Caco-2 (cell line): Measurements from ENCODE around the gene TXLNB. TPM values are rescaled to one million over a fixed set of nuclear protein-coding genes. Genes with fewer than 3 reads are reported as not detected.
A peak's percentile ranks its signal among the peaks of the same experiment; 100 is the strongest.

Experiments
- BruUV-seq: library from RNA; stranded (reverse); fragments of 400-500 nt; replicated peaks from 2 replicates; lab custom pipeline; 2021; lab: Mats Ljungman, UMichigan
- CTCF ChIA-PET: fragments of 300-600 bp; sonication (Branson Sonifier 250); formaldehyde crosslinking; loops from one replicate; lab custom pipeline; 2022; ENCODE audit warnings: antibody characterized with exemption; lab: Charles Lee
- POLR2A ChIA-PET: fragments of 300-600 bp; sonication (Branson Sonifier 250); formaldehyde crosslinking; loops from one replicate; lab custom pipeline; 2022; ENCODE audit warnings: antibody characterized with exemption; lab: Charles Lee
- DNase-seq, 2 experiments: peaks; one replicate each; pipeline versions ENCODE4 v3.0.0 to v3.0.0-alpha.2; 2020 to 2022
- H3K27me3 ChIP-seq: replicated peaks from 2 replicates; pipeline ENCODE4 v1.6.0; 2011; ENCODE audit warnings: low read length; ENCODE audit not compliant: control insufficient read depth, insufficient read depth
- H3K36me3 ChIP-seq: 2 replicates; pipeline ENCODE4 v1.5.1; 2011; ENCODE audit warnings: low read length; ENCODE audit not compliant: control insufficient read depth, insufficient read depth
- H3K4me1 ChIP-seq: fragments of 250-450 bp; sonication (Bioruptor Pico); 2 replicates; pipeline ENCODE4 v1.5.1; 2020; ENCODE audit warnings: mild to moderate bottlenecking
- H3K4me3 ChIP-seq: 2 replicates; pipeline ENCODE4 v1.5.1; 2011; ENCODE audit warnings: low read depth, mild to moderate bottlenecking, control low read depth, low read length
- H3K9me3 ChIP-seq: fragments of 250-450 bp; sonication (Bioruptor Pico); 2 replicates; pipeline ENCODE4 v1.5.1; 2020; ENCODE audit warnings: mild to moderate bottlenecking, moderate library complexity
- H3K27ac Mint-ChIP-seq: one replicate; pipeline ENCODE4 v1.8.0; 2022; ENCODE audit warnings: mixed read lengths; ENCODE audit not compliant: unreplicated experiment
- H3K27me3 Mint-ChIP-seq: one replicate; pipeline ENCODE4 v1.8.0; 2022; ENCODE audit warnings: mixed read lengths; ENCODE audit not compliant: insufficient read depth, unreplicated experiment
- H3K36me3 Mint-ChIP-seq: one replicate; pipeline ENCODE4 v1.8.0; 2022; ENCODE audit warnings: mild to moderate bottlenecking, mixed read lengths; ENCODE audit not compliant: insufficient read depth, unreplicated experiment
- H3K4me1 Mint-ChIP-seq: one replicate; pipeline ENCODE4 v1.8.0; 2022; ENCODE audit warnings: low read depth, mixed read lengths; ENCODE audit not compliant: unreplicated experiment
- H3K4me3 Mint-ChIP-seq: one replicate; pipeline ENCODE4 v1.8.0; 2022; ENCODE audit warnings: mild to moderate bottlenecking, moderate library complexity, mixed read lengths; ENCODE audit not compliant: unreplicated experiment
- H3K9me3 Mint-ChIP-seq: one replicate; pipeline ENCODE4 v1.8.0; 2022; ENCODE audit warnings: mixed read lengths; ENCODE audit not compliant: unreplicated experiment
- intact Hi-C: fragments of 100-400 bp; cut with micrococcal nuclease; formaldehyde crosslinking; loops from one replicate; pipeline ENCODE4 v1.10.0; 2022; ENCODE audit not compliant: unreplicated experiment
- total RNA-seq: library from RNA; stranded (reverse); gene quantifications from 2 replicates; pipeline ENCODE4 v1.2.3, GENCODE V29; 2022
- TF ChIP-seq, protein P1 (sequence below), 2 experiments: fragments of 200-600 bp in 1 of 2; IDR thresholded peaks; 1 replicate in 1 of 2; 2 replicates in 1 of 2; pipeline versions ENCODE4 v1.5.1 to v1.8.0; 2011 to 2022; ENCODE audit warnings: antibody characterized with exemption in 1 of 2, control low read depth in 1 of 2, inconsistent platforms in 1 of 2, low read depth in 1 of 2, low read length in 1 of 2, mild to moderate bottlenecking in 1 of 2, moderate library complexity in 1 of 2; ENCODE audit not compliant: insufficient read depth in 1 of 2, severe bottlenecking in 1 of 2, unreplicated experiment in 1 of 2

The TXLNB gene
- total RNA-seq, 1 experiment from 2014 or later, result not detected

DNA sequence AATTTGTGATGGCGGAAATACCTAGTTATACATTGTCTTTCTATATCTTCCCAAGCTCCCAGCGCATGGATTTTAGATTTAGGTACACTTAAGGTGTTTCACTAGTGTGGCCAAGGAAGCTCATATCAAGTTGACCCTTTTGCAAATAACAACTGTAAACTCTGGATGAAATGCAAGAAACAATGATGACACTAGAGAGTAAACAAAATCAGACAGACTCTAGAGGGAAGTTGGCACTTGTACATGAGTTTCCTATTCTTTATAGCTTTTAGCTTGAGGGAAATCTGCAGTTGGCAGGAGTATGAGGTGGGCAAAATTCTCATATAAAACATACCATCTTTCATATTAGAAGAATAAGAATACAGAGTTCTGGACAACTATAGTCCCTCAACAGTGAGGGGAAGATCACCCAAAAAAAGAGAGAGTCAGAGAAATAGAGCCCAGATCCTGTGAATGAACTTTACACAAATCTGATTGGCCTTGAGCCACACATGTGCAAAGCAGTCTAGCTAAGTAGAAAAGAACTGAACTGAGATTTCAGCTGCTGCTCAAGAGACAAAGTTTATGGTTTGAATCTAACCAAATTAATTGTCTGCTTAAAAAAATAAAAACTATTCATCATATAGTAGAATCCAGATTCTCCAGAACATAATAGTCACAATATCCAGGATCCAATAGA lies 26.1 kb downstream of the TXLNB start:
- ChIA-PET POLR2A (no interaction called here), CTCF (no interaction called here)
- intact Hi-C loops, result no loop called here
- no peak overlapping the region for H3K4me3 ChIP-seq
- no peaks in the 10 kb centered on the region for H3K27me3 ChIP-seq
- no peaks in the 10 kb centered on the region for H3K4me1 ChIP-seq
- H3K9me3 ChIP-seq, result no peaks in the 10 kb centered on the region
- Mint-ChIP-seq H3K4me3 (no peak overlapping the region), H3K36me3 (no peaks in the 10 kb centered on the region), H3K4me1 (no peaks in the 10 kb centered on the region), H3K27ac (no peak overlapping the region), H3K27me3 (no peaks in the 10 kb centered on the region), H3K9me3 (no peaks in the 10 kb centered on the region)
- H3K36me3 ChIP-seq, result no peaks in the 10 kb centered on the region
- TF ChIP-seq, protein P1, sequence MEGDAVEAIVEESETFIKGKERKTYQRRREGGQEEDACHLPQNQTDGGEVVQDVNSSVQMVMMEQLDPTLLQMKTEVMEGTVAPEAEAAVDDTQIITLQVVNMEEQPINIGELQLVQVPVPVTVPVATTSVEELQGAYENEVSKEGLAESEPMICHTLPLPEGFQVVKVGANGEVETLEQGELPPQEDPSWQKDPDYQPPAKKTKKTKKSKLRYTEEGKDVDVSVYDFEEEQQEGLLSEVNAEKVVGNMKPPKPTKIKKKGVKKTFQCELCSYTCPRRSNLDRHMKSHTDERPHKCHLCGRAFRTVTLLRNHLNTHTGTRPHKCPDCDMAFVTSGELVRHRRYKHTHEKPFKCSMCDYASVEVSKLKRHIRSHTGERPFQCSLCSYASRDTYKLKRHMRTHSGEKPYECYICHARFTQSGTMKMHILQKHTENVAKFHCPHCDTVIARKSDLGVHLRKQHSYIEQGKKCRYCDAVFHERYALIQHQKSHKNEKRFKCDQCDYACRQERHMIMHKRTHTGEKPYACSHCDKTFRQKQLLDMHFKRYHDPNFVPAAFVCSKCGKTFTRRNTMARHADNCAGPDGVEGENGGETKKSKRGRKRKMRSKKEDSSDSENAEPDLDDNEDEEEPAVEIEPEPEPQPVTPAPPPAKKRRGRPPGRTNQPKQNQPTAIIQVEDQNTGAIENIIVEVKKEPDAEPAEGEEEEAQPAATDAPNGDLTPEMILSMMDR (IDR thresholded peaks at IDR 0.05; ENCODE audit: insufficient read depth in 1 of 2, low read depth in 1 of 2, low read length in 1 of 2, severe bottlenecking in 1 of 2, unreplicated experiment in 1 of 2), result no peak
- BruUV-seq, result no TSS peak
- DNase-seq, result no peak

DNA sequence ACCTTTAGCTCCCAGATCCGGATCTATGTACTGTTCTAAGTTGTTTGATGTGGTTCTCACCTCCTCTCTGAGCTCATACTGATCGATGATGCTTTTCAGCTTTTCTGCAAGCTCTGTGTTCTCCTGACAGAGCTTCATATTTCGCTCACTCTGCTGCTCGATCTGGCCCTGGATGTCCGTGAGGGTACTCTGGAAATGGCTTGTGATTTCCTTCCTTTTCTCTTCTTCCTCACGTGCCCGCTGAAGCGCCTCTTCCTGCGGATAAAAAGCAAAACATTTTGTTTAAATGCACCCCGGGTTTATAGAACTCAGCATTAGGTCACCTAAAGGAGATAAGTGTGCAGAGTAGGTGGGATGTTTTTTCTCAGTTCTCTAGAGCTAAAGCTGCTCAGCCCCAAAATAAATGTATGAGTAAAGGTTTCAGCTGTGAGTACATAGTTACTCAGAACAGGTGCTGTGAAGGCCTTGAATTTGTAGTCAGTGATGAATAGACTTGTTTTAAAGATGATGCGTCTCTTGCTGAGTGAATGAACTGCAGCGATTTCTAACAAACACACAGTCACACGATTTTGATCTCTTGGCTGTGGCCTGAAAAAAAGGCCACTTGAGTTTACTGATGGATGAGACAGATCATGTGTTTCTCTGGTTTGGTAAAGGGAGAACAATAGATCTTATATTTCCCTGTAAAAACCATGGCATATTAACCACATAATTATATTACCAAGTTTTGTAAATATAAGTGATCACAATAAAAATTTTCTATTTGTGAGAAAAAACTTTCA lies 29.1 kb downstream of the TXLNB start:
- no peaks in the 10 kb centered on the region for H3K9me3 ChIP-seq
- H3K4me1 Mint-ChIP-seq, result no peaks in the 10 kb centered on the region
- H3K4me1 ChIP-seq, result no peaks in the 10 kb centered on the region
- intact Hi-C loops, result no loop called here
- no peaks in the 10 kb centered on the region for H3K9me3 Mint-ChIP-seq
- H3K27me3 ChIP-seq, result no peaks in the 10 kb centered on the region
- DNase-seq, result no peak
- no peak overlapping the region for H3K4me3 ChIP-seq
- BruUV-seq, result no TSS peak
- ChIA-PET POLR2A (no interaction called here), CTCF (interaction anchor here (0.7 kb wide), 1 partner anchor 113 kb away, joined by 6 read pairs; no protein-coding TSS in a partner anchor)
- TF ChIP-seq, protein P1 (IDR thresholded peaks at IDR 0.05; ENCODE audit: insufficient read depth in 1 of 2, low read depth in 1 of 2, low read length in 1 of 2, severe bottlenecking in 1 of 2, unreplicated experiment in 1 of 2), result no peak
- H3K36me3 ChIP-seq, result no peaks in the 10 kb centered on the region
- peaks cover 3% of the 10 kb centered on the region for H3K27me3 Mint-ChIP-seq
- H3K27ac Mint-ChIP-seq, result no peak overlapping the region
- H3K4me3 Mint-ChIP-seq, result no peak overlapping the region
- no peaks in the 10 kb centered on the region for H3K36me3 Mint-ChIP-seq

DNA sequence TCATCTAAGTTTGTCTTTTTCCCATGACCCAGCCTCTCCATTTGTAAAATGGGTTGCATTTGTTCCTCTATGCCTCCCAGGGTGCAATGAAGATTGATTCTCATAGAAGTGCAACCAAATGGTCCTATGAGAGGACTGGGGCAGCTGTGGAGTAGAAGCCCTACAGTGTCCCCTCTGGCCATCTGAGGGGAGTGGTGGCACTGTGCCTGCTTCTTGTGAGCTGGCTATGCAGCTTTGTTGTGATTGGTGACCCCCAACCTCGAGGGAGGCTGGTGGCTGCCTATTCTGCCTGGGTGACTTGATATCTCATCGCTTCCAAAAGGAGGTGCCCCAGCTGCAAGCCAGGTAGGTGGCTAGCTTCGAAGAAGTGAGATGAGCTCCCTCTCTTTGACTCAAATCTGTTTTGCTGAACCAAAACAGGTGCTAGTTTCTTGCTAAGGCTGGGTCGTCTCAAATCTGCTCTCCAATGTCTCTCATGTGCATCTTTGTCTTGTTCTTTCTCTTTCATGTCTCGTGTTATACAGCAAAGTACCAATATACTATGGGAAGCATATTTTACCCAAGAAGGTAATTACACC lies 33.9 kb downstream of the TXLNB start:
- no peak overlapping the region for H3K4me3 ChIP-seq
- Mint-ChIP-seq H3K27me3 (peaks cover 3% of the 10 kb centered on the region), H3K9me3 (no peaks in the 10 kb centered on the region), H3K27ac (no peak overlapping the region), H3K4me1 (no peaks in the 10 kb centered on the region), H3K4me3 (no peak overlapping the region), H3K36me3 (no peaks in the 10 kb centered on the region)
- H3K9me3 ChIP-seq, result no peaks in the 10 kb centered on the region
- POLR2A ChIA-PET, result no interaction called here
- intact Hi-C loops, result no loop called here
- TF ChIP-seq, protein P1 (IDR thresholded peaks at IDR 0.05; ENCODE audit: insufficient read depth in 1 of 2, low read depth in 1 of 2, low read length in 1 of 2, severe bottlenecking in 1 of 2, unreplicated experiment in 1 of 2), result peak in 1 of 2 experiments; percentile 11
- no peaks in the 10 kb centered on the region for H3K36me3 ChIP-seq
- DNase-seq, result no peak
- no peaks in the 10 kb centered on the region for H3K27me3 ChIP-seq
- BruUV-seq, result no TSS peak
- H3K4me1 ChIP-seq, result no peaks in the 10 kb centered on the region
- CTCF ChIA-PET, result interaction anchor here (0.6 to 1.4 kb wide), 3 partner anchors 38 to 110 kb away, joined by 3 to 4 read pairs (median 3); no protein-coding TSS in a partner anchor
